NAMALWA (cell line): ENCODE measurements around the gene PRR20D.
"Not testable (repeated sequence)": the region's sequence is repeated elsewhere in the genome, so short reads cannot be mapped to it uniquely, and the experiment has no call there.

Experiments used
- DNase-seq: peaks from one replicate; pipeline ENCODE4 v3.0.0-alpha.2; 2015; ENCODE audit warnings: low spot score

PRR20D gene

GRCh38 chr13:57160332-57160731 is at the start of gene PRR20D:
PRR20D (plus strand) TSS chr13:57160632; CDS start chr13:57161019, 387 bp downstream.
- DNase-seq, result not testable (repeated sequence)

- no peak for DNase-seq
These were observed 45.5 kb upstream of the PRR20D start for GRCh38 chr13:57114945-57115344.

GRCh38 chr13:57123681-57124080 is 36.8 kb upstream of the PRR20D start:
- DNase-seq, result no peak

GRCh38 chr13:57128909-57129308 is 31.5 kb upstream of the PRR20D start:
- no peak for DNase-seq

GRCh38 chr13:57136093-57136492 is 24.3 kb upstream of the PRR20D start:
- no peak for DNase-seq

- DNase-seq, result no peak
These were observed 22.8 kb upstream of the PRR20D start for GRCh38 chr13:57137585-57137984.

- no peak for DNase-seq
These were observed 21.4 kb upstream of the PRR20D start for GRCh38 chr13:57138988-57139387.

- DNase-seq, result not testable (repeated sequence)
These were observed 20.7 kb upstream of the PRR20D start for GRCh38 chr13:57139781-57140180.

GRCh38 chr13:57140235-57140968 is 20.0 kb upstream of the PRR20D start, which contains the start of gene PRR20A:
PRR20A (plus strand) TSS chr13:57140918; CDS start chr13:57141305, 387 bp downstream.
- DNase-seq, result not testable (repeated sequence)

GRCh38 chr13:57147188-57147587 is 13.2 kb upstream of the PRR20D start, which contains the start of gene PRR20B:
PRR20B (plus strand) TSS chr13:57147488; CDS start chr13:57147875, 387 bp downstream.
- DNase-seq, result not testable (repeated sequence)

GRCh38 chr13:57148106-57148505 is 12.3 kb upstream of the PRR20D start:
- DNase-seq, result not testable (repeated sequence)

- not testable (repeated sequence) for DNase-seq
These were observed 6.7 kb upstream of the PRR20D start, which contains the start of gene PRR20C for GRCh38 chr13:57153761-57154160. PRR20C (plus strand) TSS chr13:57154061; CDS start chr13:57154448, 387 bp downstream.

- not testable (repeated sequence) for DNase-seq
These were observed 6.5 kb downstream of the PRR20D start, which contains the start of gene PRR20E for GRCh38 chr13:57166897-57167296. PRR20E (plus strand) TSS chr13:57167197; CDS start chr13:57167584, 387 bp downstream.

GRCh38 chr13:57191667-57192066 is 31.2 kb downstream of the PRR20D start:
- no peak for DNase-seq

GRCh38 chr13:57212989-57213388 is 52.6 kb downstream of the PRR20D start:
- no peak for DNase-seq
